Cardiac fibroblast (primary cell): ENCODE data around the gene CACNA1H.

Experiments
- DNase-seq, 2 donors: peaks; one replicate each; pipeline versions ENCODE4 v3.0.0 to v3.0.0-alpha.2; 2010; ENCODE audit warnings: low read depth in 2 of 2
- H3K4me3 ChIP-seq, 2 donors: replicated peaks in 1 of 2; 1 replicate in 1 of 2; 2 replicates in 1 of 2; pipeline ENCODE4 v1.5.1; 2011; ENCODE audit warnings: low read depth in 2 of 2, low read length in 2 of 2, mild to moderate bottlenecking in 2 of 2, moderate library complexity in 1 of 2
- CTCF ChIP-seq: IDR thresholded peaks from one replicate; pipeline ENCODE4 v1.5.1; 2011; ENCODE audit warnings: low read depth, mild to moderate bottlenecking, low read length, inconsistent platforms

The CACNA1H gene

GRCh38 chr16:1151424-1152122 lies 1.3 kb upstream of the CACNA1H start:
- no peak for TF ChIP-seq CTCF
- H3K4me3 ChIP-seq, result no peak overlapping the region
- DNase-seq, result no peak

GRCh38 chr16:1152123-1152638 lies 725 bp upstream of the CACNA1H start:
- no peak for TF ChIP-seq CTCF
- peak overlapping the region in 1 of 2 donors; percentile 7 for H3K4me3 ChIP-seq
- no peak for DNase-seq

GRCh38 chr16:1153480-1154160 lies 714 bp downstream of the CACNA1H start:
- TF ChIP-seq CTCF, result no peak
- no peak for DNase-seq
- H3K4me3 ChIP-seq, result peak overlapping the region in 1 of 2 donors; percentile 47

DNA sequence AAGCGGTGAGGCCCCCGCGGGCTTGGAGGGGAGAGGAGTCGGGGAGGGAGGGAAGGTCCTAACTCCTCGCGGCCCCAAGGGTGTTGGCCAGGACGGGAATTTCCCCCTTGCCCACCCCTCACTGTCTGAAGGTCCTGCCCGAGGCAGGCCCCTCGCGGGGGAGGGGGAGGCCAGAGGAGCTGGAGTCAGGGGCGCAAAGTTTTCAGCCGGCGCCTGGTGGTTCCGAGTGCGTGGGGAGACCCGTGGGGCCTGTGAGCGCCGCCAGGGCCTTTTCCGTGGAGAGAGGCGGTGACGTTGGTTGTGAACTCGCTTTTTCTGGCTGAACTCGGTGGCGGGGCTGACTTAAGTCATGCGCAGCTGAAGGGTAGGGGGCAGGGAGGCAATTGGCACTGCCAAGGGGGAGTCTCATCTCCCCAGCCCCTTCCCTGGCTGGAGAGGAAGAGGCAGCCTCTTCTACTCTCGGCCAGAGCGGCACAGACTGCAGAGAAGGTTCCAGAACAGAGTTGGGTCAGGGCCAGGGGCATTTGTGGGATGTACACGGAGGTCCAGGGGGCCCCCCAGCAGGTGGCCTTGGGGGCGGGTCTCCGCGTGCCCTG lies 1.5 kb downstream of the CACNA1H start:
- peak overlapping the region in 1 of 2 donors; percentile 47 for H3K4me3 ChIP-seq
- peak in 1 of 2 donors; percentile 39 for DNase-seq
- no peak for TF ChIP-seq CTCF

DNA sequence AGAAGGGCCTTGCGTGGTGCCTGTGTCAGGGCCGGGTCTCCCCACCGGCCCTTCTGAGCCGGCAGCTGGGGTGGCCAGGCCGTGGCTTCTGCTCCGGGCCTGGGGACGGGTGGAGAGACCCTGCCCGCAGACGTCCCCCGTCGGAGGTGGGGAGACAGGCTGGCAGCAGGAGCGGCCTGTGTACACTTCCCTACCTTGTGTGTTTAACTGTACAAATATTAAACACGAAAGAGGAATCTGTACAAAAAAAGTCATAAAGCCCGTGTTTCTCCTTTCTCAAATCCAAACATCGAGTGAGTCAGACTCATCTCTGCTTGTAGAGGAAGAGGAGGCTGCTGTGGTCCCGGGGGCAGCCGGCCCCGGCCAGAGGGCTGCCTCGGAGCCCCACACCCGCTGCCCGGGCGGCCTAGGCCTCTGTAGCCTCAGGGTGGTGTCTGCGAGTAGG lies 2.0 kb downstream of the CACNA1H start:
- TF ChIP-seq CTCF, result no peak
- peak overlapping the region in 1 of 2 donors; percentile 47 for H3K4me3 ChIP-seq
- peak in 1 of 2 donors; percentile 33 for DNase-seq

DNA sequence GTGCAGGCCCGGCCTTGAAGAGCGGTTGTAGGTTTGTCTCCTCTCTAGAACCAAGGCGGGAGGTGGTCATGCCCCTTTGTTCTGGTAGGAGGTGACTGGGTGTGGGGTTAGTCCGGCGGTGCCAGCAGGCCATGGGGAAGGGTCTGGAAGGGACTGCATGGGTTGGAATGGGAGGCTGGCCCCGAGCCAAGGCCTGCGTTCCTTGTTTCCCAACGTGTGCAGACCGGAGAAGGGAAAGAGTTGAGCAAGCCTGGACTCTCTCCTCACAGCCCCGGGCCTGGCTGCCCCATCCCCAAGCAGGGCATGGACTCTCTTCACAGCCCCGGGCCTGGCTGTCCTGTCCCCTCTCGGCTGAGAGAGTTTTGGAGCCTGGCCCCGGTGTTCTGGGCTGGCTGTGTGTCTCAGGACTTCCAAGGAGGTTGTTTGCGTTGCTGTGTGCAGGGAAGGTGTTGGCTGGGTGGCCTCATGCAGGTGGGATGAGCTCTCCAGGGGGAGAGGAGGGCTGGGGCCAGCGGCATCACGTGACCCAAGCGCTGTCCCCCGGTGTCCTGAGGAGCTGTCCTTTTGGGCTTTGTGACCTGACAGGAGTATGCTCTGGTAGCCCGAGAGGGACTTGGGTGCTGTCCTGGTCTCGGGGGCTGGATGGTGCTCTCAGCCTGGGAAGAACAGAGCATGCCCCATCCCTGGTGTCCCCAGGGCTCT lies 2.6 kb downstream of the CACNA1H start:
- no peak for DNase-seq
- H3K4me3 ChIP-seq, result no peak overlapping the region

More for the DNA sequence above, 2.6 kb downstream of the CACNA1H start:
- TF ChIP-seq CTCF, result no peak
